ENCODE data around the gene TMEM151B. TPM values are rescaled to one million over a fixed set of nuclear protein-coding genes. Genes with fewer than 3 reads are reported as not detected.

The TMEM151B gene
- polyA plus RNA-seq, 1 donor from 2014 or later: 66.0 TPM

GRCh38 chr6:44305200-44305725, 35.0 kb downstream of the TMEM151B start:
- Histone ChIP-seq H3K27ac (ENCODE audit: low read length) (no peak overlapping the region), H3K4me2 (ENCODE audit: low read length) (no peak overlapping the region), H3K36me3 (ENCODE audit: insufficient read depth, low read length) (peaks cover 7% of the 10 kb centered on the region), H3F3A (ENCODE audit: insufficient read depth, low read length, poor library complexity, severe bottlenecking) (no peaks in the 10 kb centered on the region), H3K9me2 (ENCODE audit: insufficient read depth, low read length) (no peaks in the 10 kb centered on the region), H3K9me3 (ENCODE audit: low read length) (no peaks in the 10 kb centered on the region), H3K9ac (ENCODE audit: low read length) (no peak overlapping the region), H2AFZ (ENCODE audit: low read depth, low read length) (no peak overlapping the region), H3K79me2 (replicated peaks; ENCODE audit: insufficient read depth, low read length) (no peaks in the 10 kb centered on the region), H4K20me1 (ENCODE audit: insufficient read depth) (no peaks in the 10 kb centered on the region), H3K4me3 (ENCODE audit: low read length) (no peak overlapping the region), H3K27me3 (ENCODE audit: insufficient read depth, low read depth, low read length) (no peaks in the 10 kb centered on the region)
- no peak for TF ChIP-seq REST (IDR thresholded peaks at IDR 0.05; ENCODE audit: borderline replicate concordance)
- TF ChIP-seq SMC3 (conservative IDR thresholded peaks at IDR 0.05; ENCODE audit: poor library complexity): no peak
- no peak for TF ChIP-seq EZH2 (IDR thresholded peaks at IDR 0.05; ENCODE audit: borderline replicate concordance, insufficient read depth, low read length, poor library complexity, severe bottlenecking)
- no peak for TF ChIP-seq RAD21 (conservative IDR thresholded peaks at IDR 0.05)
- no peak for TF ChIP-seq POLR2AphosphoS5 (IDR thresholded peaks at IDR 0.05)
- no peak for TF ChIP-seq TAF1 (IDR thresholded peaks at IDR 0.05; ENCODE audit: low read depth)
- TF ChIP-seq MXI1 (conservative IDR thresholded peaks at IDR 0.05; ENCODE audit: poor library complexity, severe bottlenecking): no peak
- no peak for TF ChIP-seq CTCF (IDR thresholded peaks at IDR 0.05; ENCODE audit: poor library complexity, severe bottlenecking)
- TF ChIP-seq EP300 (conservative IDR thresholded peaks at IDR 0.05; ENCODE audit: poor library complexity, severe bottlenecking): no peak

GRCh38 chr6:44306710-44307109, 36.5 kb downstream of the TMEM151B start:
- no peak overlapping the region for H3K4me3 ChIP-seq (ENCODE audit: low read length)
- TF ChIP-seq REST (IDR thresholded peaks at IDR 0.05; ENCODE audit: borderline replicate concordance): no peak
- TF ChIP-seq EZH2 (IDR thresholded peaks at IDR 0.05; ENCODE audit: borderline replicate concordance, insufficient read depth, low read length, poor library complexity, severe bottlenecking): no peak
- no peak for TF ChIP-seq SMC3 (conservative IDR thresholded peaks at IDR 0.05; ENCODE audit: poor library complexity)
- no peak for TF ChIP-seq CTCF (IDR thresholded peaks at IDR 0.05; ENCODE audit: poor library complexity, severe bottlenecking)
- TF ChIP-seq EP300 (conservative IDR thresholded peaks at IDR 0.05; ENCODE audit: poor library complexity, severe bottlenecking): no peak
- TF ChIP-seq TAF1 (IDR thresholded peaks at IDR 0.05; ENCODE audit: low read depth): no peak
- no peak for TF ChIP-seq RAD21 (conservative IDR thresholded peaks at IDR 0.05)
- no peak for TF ChIP-seq POLR2AphosphoS5 (IDR thresholded peaks at IDR 0.05)
- TF ChIP-seq MXI1 (conservative IDR thresholded peaks at IDR 0.05; ENCODE audit: poor library complexity, severe bottlenecking): no peak
- peaks cover 7% of the 10 kb centered on the region for H3K36me3 ChIP-seq (ENCODE audit: insufficient read depth, low read length)
- no peaks in the 10 kb centered on the region for H3K9me3 ChIP-seq (ENCODE audit: low read length)
- H3K9ac ChIP-seq (ENCODE audit: low read length): no peak overlapping the region
- H3K4me2 ChIP-seq (ENCODE audit: low read length): no peak overlapping the region
- H3K9me2 ChIP-seq (ENCODE audit: insufficient read depth, low read length): no peaks in the 10 kb centered on the region
- H2AFZ ChIP-seq (ENCODE audit: low read depth, low read length): no peak overlapping the region
- H3K27me3 ChIP-seq (ENCODE audit: insufficient read depth, low read depth, low read length): no peaks in the 10 kb centered on the region
- no peaks in the 10 kb centered on the region for H4K20me1 ChIP-seq (ENCODE audit: insufficient read depth)
- H3K27ac ChIP-seq (ENCODE audit: low read length): no peak overlapping the region
- H3F3A ChIP-seq (ENCODE audit: insufficient read depth, low read length, poor library complexity, severe bottlenecking): no peaks in the 10 kb centered on the region
- H3K79me2 ChIP-seq (replicated peaks; ENCODE audit: insufficient read depth, low read length): no peaks in the 10 kb centered on the region
